Fibroblast of lung (primary cell): Measurements from ENCODE around the gene SP140L. TPM values are rescaled to one million over a fixed set of nuclear protein-coding genes. Genes with fewer than 3 reads are reported as not detected.

Experiments
- DNase-seq, 2 donors: peaks; one replicate each; pipeline versions ENCODE4 v3.0.0 to v3.0.0-alpha.2; 2010; ENCODE audit warnings: low read depth in 2 of 2
- H2AFZ ChIP-seq: 2 replicates; pipeline ENCODE4 v1.5.1; 2012; ENCODE audit warnings: low read length, control low read depth, inconsistent platforms
- H3K27ac ChIP-seq: 2 replicates; pipeline ENCODE4 v1.5.1; 2011; ENCODE audit warnings: low read length, control low read depth; ENCODE audit not compliant: insufficient read depth
- H3K27me3 ChIP-seq: 2 replicates; pipeline ENCODE4 v1.5.1; 2011; ENCODE audit warnings: mild to moderate bottlenecking, low read length; ENCODE audit not compliant: control insufficient read depth, insufficient read depth
- H3K36me3 ChIP-seq: 2 replicates; pipeline ENCODE4 v1.5.1; 2011; ENCODE audit warnings: low read length; ENCODE audit not compliant: control insufficient read depth, insufficient read depth
- H3K4me1 ChIP-seq: 2 replicates; pipeline ENCODE4 v1.5.1; 2011; ENCODE audit warnings: low read length; ENCODE audit not compliant: control insufficient read depth, insufficient read depth; ENCODE audit errors: extremely low read depth
- H3K4me2 ChIP-seq: 2 replicates; pipeline ENCODE4 v1.5.1; 2011; ENCODE audit warnings: low read length, control low read depth; ENCODE audit not compliant: insufficient read depth; ENCODE audit errors: extremely low read depth
- H3K4me3 ChIP-seq, 4 experiments: fragments of 200-600 bp in 1 of 4; sonication (generic) in 1 of 4; replicated peaks in 1 of 4; 2 replicates each; pipeline ENCODE4 v1.5.1; 2011 to 2016; ENCODE audit warnings: low read length in 4 of 4, low read depth in 3 of 4, mild to moderate bottlenecking in 3 of 4, control low read depth in 2 of 4, inconsistent platforms in 1 of 4, mixed read lengths in 1 of 4; ENCODE audit not compliant: insufficient read depth in 1 of 4; ENCODE audit errors: control extremely low read depth in 1 of 4
- H3K79me2 ChIP-seq: 2 replicates; pipeline ENCODE4 v1.5.1; 2012; ENCODE audit warnings: mild to moderate bottlenecking, low read length, inconsistent platforms; ENCODE audit not compliant: control insufficient read depth, insufficient read depth
- H3K9ac ChIP-seq: 2 replicates; pipeline ENCODE4 v1.5.1; 2011; ENCODE audit warnings: mild to moderate bottlenecking, low read length, control low read depth; ENCODE audit not compliant: insufficient read depth
- H3K9me3 ChIP-seq: 2 replicates; pipeline ENCODE4 v1.5.1; 2012; ENCODE audit warnings: low read depth, low read length; ENCODE audit not compliant: control insufficient read depth, insufficient read depth
- H4K20me1 ChIP-seq: 2 replicates; pipeline ENCODE4 v1.5.1; 2011; ENCODE audit warnings: low read length; ENCODE audit not compliant: control insufficient read depth, insufficient read depth; ENCODE audit errors: extremely low read depth
- CTCF ChIP-seq, 2 donors: IDR thresholded peaks in 1 of 2; conservative IDR thresholded peaks in 1 of 2; 1 replicate in 1 of 2; 2 replicates in 1 of 2; pipeline ENCODE4 v1.5.1; 2011 to 2012; ENCODE audit warnings: low read length in 2 of 2, control low read depth in 1 of 2, inconsistent platforms in 1 of 2, low read depth in 1 of 2, mild to moderate bottlenecking in 1 of 2
- EZH2 ChIP-seq: IDR thresholded peaks from 2 replicates; pipeline ENCODE4 v1.5.1; 2012; ENCODE audit warnings: low read length, control low read depth, mild to moderate bottlenecking; ENCODE audit errors: missing control alignments
- polyA plus RNA-seq, 2 donors: library from polyadenylated mRNA; depleted of rRNA in 1 of 2; stranded (reverse) in 1 of 2; unstranded in 1 of 2; fragments of >200 nt; gene quantifications; 2 replicates each; pipeline ENCODE4 v1.2.1, GENCODE V29; 2011 to 2012; ENCODE audit warnings: missing spikeins in 1 of 2
- total RNA-seq: library from RNA; depleted of rRNA; stranded (reverse); fragments of >200 nt; gene quantifications from 2 replicates; pipeline ENCODE4 v1.2.1, GENCODE V29; 2014

Gene SP140L
- total and polyA plus RNA-seq, 2 donors (not counting 1 experiment from before 2014, with no cell fraction given): 10.9 to 16.9 TPM

GRCh38 chr2:230430957-230431910 lies 104.2 kb downstream of the SP140L start:
- H4K20me1 ChIP-seq: no peaks in the 10 kb centered on the region
- peaks cover 3% of the 10 kb centered on the region for H3K4me1 ChIP-seq
- H3K4me3 ChIP-seq: no peak overlapping the region
- H3K4me2 ChIP-seq: no peak overlapping the region
- no peaks in the 10 kb centered on the region for H3K27me3 ChIP-seq
- TF ChIP-seq EZH2: no peak
- TF ChIP-seq CTCF (conservative IDR thresholded peaks at IDR 0.05 in 1 of 2, IDR thresholded peaks at IDR 0.05 in 1 of 2; ENCODE audit: low read depth in 1 of 2, low read length in 2 of 2): no peak
- H3K27ac ChIP-seq: no peak overlapping the region
- peaks cover 60% of the 10 kb centered on the region for H3K79me2 ChIP-seq
- no peak overlapping the region for H2AFZ ChIP-seq
- H3K36me3 ChIP-seq: no peaks in the 10 kb centered on the region
- no peak overlapping the region for H3K9ac ChIP-seq
- no peaks in the 10 kb centered on the region for H3K9me3 ChIP-seq
- DNase-seq: no peak

GRCh38 chr2:230434677-230435324 lies 107.8 kb downstream of the SP140L start:
- peaks cover 52% of the 10 kb centered on the region for H3K79me2 ChIP-seq
- no peak for DNase-seq
- peaks cover 6% of the 10 kb centered on the region for H3K4me1 ChIP-seq

More at GRCh38 chr2:230434677-230435324, 107.8 kb downstream of the SP140L start:
- Histone ChIP-seq H2AFZ (no peak overlapping the region), H3K4me3 (no peak overlapping the region), H3K27me3 (no peaks in the 10 kb centered on the region), H3K36me3 (no peaks in the 10 kb centered on the region), H3K9ac (no peak overlapping the region), H4K20me1 (no peaks in the 10 kb centered on the region), H3K9me3 (no peaks in the 10 kb centered on the region), H3K27ac (no peak overlapping the region), H3K4me2 (no peak overlapping the region)
- TF ChIP-seq CTCF (conservative IDR thresholded peaks at IDR 0.05 in 1 of 2, IDR thresholded peaks at IDR 0.05 in 1 of 2; ENCODE audit: low read depth in 1 of 2, low read length in 2 of 2) (no peak), EZH2 (no peak)
